Activated effector memory CD4-positive, alpha-beta T cell treated with Interleukin-2 at 50 U/mL for 16 hours (primary cell): ENCODE results near the gene C1orf159.
"Not testable (repeated sequence)": the region's sequence is repeated elsewhere in the genome, so short reads cannot be mapped to it uniquely, and the experiment has no call there.

Source experiments
- DNase-seq: peaks from one replicate; pipeline ENCODE4 v3.0.0-alpha.2; 2020

C1orf159 gene

DNA sequence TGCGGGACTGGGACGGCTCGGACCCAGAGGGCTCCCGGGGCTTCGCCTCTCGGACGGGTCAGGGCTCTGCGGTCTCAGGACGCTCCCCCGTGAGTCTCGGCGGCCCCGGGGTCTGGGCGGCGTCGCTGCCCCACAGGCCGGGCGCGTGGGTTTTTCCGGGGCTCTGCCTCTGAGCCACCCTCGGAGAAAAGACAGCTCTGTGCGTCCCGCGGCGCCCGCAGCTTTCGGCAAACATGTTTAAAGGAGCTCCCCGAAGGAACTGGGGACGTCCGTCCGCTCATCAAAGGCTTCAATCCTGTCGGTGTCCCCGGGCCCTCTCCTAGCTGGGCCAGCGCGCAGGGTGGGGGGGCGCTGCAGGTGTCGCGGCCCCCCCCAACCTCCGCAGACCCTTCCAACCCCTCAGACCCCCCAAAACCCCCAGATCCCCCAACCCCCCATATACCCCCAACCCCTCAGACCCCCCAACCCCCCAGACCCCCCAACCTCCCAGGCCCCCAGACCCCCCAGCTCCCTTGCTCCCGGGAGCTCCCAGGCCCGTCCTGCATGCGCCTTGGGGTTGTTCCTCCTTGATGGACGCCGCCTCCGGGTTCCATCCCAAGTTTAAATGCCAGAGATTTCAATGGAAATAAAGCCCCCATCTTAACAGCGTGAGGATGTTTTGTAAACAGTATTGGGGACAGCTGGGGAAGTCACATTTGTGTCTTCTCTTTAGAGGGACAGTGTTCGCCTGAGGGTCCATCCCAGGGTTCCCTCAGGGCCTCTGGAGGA lies 996 bp upstream of the C1orf159 start:
- peak; percentile 8 for DNase-seq

GRCh38 chr1:1115136-1115785 lies 628 bp downstream of the C1orf159 start:
- no peak for DNase-seq

DNA sequence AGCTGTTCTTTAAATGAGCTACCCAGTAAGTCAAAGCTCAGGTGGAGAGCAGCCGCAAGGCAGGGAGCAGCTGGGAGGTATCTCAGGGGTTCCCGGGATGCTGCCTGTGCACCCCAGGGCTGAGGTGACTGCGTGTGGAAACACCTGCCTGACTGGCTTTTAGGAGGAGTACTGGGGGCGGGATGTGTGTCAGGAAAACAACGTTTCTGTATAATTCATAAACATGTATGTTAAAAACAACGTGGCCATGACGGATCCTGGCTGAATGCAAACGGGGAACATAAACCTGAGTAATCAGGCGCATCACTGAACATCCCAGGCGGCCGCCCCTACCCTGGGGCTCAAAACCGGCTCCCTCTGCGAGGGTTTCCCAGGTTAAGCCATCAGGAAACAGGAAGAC lies 1.5 kb downstream of the C1orf159 start:
- no peak for DNase-seq

GRCh38 chr1:1112237-1112985 lies 3.5 kb downstream of the C1orf159 start:
- no peak for DNase-seq

- no peak for DNase-seq
Measured at GRCh38 chr1:1111516-1112236, 4.2 kb downstream of the C1orf159 start.

GRCh38 chr1:1110561-1110971 lies 5.3 kb downstream of the C1orf159 start:
- DNase-seq: no peak

GRCh38 chr1:1109743-1110142 lies 6.1 kb downstream of the C1orf159 start:
- no peak for DNase-seq

DNA sequence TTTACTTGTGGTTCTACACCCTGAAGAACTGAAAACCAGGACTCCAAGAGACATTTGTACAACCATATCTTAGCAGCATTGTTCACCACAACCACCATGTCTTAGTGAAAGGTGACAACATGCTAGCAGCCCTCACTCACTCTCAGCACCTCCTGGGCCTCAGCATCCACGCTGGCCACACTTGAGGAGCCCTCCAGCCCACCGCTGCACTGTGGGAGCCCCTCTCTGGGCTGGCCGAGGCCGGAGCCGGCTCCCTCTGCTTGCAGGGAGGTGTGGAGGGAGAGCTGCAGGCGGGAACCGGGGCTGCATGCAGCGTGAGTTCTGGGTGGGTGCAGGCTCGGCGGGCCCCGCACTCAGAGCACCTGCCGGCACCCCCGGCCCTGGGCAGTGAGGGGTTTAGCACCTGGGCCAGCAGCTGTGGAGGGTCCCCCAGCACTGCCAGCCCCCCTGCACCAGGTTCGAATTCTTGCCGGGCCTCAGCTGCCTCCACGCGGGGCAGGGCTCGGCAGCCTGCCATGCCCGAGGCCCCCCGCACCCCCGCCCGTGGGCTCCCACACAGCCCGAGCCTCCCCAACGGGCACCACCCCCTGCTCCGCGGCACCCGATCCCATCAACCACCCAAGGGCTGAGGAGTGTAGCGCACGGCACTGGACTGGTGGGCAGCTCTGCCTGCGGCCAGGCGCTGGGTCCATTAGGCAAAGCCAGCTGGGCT lies 9.2 kb downstream of the C1orf159 start:
- no peak for DNase-seq

- DNase-seq: not testable (repeated sequence)
Measured at GRCh38 chr1:1104152-1104551, 11.7 kb downstream of the C1orf159 start.

- no peak for DNase-seq
Measured at GRCh38 chr1:1101503-1101902, 14.4 kb downstream of the C1orf159 start.

GRCh38 chr1:1100296-1100695 lies 15.6 kb downstream of the C1orf159 start:
- DNase-seq: no peak

GRCh38 chr1:1099506-1100183 lies 16.2 kb downstream of the C1orf159 start:
- DNase-seq: no peak

DNA sequence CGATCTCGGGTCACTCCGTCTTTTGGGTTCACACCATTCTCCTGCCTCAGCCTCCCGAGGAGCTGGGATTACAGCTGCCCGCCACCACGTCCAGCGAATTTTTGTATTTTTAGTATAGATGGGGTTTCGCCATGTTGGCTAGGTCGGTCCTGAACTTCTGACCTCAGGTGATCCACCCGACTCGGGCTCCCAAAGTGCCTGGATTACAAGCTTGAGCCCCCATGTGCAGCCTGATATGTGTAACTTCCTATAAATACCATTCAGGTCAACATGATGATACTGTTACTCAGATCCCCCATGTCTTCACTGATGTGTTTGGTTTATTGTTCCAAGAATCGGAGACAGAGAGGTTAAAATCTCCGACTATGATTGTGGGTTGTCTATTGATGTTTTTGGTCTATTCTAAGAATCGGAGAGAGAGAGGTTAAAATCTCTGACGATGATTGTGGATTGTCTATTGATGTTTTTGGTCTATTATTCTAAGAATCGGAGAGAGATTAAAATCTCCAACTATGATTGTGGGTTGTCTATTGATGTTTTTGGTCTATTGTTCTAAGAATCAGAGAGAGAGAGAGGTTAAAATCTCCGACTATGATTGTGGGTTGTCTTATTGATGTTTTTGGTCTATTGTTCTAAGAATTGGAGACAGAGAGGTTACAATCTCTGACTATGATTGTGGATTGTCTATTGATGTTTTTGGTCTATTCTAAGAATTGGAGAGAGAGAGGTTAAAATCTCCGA lies 17.0 kb downstream of the C1orf159 start:
- no peak for DNase-seq

DNA sequence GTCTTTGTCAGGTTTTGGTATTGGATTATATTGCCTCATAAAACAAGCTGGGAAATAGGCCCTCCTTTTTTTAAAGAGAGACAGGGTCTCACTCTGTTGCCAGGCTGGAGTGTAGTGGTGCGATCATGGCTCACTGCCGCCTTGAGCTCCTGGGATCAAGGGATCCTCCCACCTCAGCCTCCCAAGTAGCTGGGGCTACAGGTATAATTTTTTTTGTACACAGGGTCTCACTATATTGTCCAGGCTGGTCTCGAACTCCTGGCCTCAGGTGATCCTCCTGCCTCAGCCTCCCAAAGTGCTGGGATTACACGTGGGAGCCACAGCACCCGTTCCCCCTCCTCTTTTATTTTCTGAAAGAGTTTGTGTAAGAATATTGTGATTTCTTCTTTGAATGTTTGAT lies 19.8 kb downstream of the C1orf159 start:
- DNase-seq: not testable (repeated sequence)

- DNase-seq: no peak
Measured at GRCh38 chr1:1094981-1095380, 20.9 kb downstream of the C1orf159 start.

- no peak for DNase-seq
Measured at GRCh38 chr1:1093610-1093943, 22.3 kb downstream of the C1orf159 start.

DNA sequence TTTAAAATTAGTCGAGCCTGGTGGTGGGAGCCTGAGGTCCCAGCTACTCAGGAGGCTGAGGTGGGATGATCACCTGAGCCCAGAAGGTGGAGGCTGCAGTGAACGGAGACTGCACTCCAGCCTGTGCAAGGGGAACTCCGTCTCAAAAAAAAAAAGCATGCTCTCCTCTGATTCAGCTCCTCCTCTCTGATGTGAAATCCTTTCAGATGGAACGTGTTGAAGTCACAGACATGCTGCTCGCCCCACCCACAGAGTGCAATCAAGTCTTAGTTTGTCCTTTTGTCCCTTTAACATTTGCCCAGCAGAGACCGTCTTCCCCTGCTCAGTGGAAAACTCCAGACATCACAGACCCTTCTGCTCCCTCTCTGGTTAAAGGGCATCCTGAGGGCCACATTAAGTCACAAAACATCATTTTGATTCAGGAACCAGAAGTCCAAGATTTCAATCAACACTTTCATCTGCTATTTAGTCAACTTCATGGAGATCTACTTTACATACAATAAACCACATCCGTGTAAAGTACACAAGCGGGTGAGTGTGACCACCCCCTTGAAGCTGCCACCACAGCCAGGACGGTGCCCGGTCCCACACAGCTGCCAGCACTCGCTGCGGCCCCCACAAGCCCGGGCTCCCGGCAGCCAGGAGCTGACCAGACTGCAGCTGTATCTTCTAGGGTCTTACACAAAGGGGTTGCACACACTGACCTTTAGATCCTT lies 22.8 kb downstream of the C1orf159 start:
- DNase-seq: no peak

DNA sequence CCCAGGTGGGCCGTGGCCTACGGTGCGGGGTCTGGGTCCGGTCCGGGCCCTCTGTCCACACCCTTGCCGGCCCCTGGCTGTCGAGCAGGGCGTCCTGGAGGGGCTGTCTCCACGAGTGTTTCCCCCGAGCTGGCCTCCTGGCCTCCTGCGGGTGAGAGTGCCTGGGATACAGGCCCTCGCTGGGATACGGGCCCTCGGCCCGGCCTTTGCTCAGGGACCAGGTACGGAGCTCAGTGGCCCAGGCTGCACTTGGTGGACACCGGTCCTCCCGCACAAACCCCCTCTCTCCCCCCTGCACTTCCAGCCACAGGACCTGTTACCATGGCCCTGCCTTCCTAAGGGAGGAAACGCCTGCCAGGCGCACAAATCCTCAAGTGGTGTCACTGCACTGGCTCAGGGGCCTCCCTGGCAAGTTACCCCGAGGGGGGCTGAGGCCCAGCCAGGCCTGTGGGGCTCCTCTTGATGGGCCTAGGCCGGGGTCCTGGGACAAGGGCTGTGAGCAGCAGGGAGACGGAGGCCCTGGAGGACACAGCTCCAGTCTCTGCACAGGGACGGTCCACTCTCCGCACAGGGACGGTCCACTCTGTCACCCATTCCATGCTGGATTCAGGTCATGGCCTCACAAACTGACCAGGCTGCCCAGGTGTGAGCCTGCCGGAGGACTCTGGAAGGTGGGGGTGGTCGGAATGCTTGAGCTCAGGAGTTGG lies 23.6 kb downstream of the C1orf159 start:
- no peak for DNase-seq

- DNase-seq: no peak
Measured at GRCh38 chr1:1091344-1092148, 24.3 kb downstream of the C1orf159 start.
